ENCODE results near the gene ADAMTSL3.

Gene ADAMTSL3

GRCh38 chr15:83887404-83887803, 233.5 kb downstream of the ADAMTSL3 start:
- no peak for DNase-seq (ENCODE audit: low spot score)

DNA sequence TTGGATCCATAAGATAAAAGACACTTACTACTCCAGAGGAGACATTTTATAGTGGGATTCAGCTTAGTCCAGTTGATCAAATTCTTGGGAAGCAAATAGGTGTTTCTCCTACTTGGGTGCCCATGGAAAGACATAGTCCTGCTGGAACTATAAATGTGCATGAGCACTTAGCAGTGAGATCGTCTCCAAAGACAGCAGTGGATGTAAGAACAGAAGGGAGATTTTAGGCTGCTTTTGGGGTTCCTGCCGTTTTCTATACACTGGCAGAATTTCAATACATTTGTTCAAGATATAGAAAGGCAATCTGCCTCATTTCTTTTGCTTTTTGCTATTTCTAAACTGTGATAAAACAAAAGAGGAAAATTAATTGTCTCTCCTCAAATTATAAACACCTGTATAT, 234.0 kb downstream of the ADAMTSL3 start:
- DNase-seq (ENCODE audit: low spot score) = no peak

DNA sequence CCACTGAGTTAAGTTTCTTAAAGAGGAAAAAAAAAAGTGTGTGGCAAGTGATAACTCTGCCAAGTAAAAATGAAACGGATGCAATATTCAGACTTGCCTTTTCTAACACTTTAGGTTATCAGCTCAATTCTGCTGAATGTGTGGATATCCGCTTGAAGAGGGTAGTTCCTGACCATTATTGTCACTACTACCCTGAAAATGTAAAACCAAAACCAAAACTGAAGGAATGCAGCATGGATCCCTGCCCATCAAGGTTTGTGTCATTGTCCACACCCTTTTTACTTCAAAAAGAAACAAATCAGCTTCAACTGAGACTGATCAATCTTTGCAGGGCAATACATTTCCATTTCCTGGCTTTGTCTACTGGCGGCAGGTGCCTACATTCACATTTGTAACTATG, 236.1 kb downstream of the ADAMTSL3 start:
- no peak for DNase-seq (ENCODE audit: low spot score)

- DNase-seq (ENCODE audit: low spot score) = no peak
These were observed 236.7 kb downstream of the ADAMTSL3 start for GRCh38 chr15:83890587-83890986.

- no peak for DNase-seq (ENCODE audit: low spot score)
These were observed 238.6 kb downstream of the ADAMTSL3 start for GRCh38 chr15:83892498-83892897.

- DNase-seq (ENCODE audit: low spot score) = no peak
These were observed 239.4 kb downstream of the ADAMTSL3 start for GRCh38 chr15:83893308-83893707.

DNA sequence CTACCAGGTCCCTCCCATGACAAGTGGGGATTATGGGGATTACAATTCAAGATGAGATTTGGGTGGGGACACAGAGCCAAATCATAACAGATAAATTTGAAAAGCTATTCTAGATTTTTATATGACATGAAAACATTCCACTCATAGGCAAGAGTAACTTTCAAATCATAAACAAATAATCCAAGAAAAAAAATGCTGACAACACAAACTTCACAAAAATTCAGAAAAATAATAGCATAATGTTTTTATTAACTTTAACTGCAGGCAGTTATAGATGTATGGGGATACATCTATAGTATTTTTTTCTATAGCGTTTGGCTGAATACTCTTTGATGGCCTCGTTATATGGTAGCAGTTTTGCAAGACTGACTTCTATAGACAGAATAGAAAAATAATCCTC, 243.1 kb downstream of the ADAMTSL3 start:
- DNase-seq (ENCODE audit: low spot score) = no peak

DNA sequence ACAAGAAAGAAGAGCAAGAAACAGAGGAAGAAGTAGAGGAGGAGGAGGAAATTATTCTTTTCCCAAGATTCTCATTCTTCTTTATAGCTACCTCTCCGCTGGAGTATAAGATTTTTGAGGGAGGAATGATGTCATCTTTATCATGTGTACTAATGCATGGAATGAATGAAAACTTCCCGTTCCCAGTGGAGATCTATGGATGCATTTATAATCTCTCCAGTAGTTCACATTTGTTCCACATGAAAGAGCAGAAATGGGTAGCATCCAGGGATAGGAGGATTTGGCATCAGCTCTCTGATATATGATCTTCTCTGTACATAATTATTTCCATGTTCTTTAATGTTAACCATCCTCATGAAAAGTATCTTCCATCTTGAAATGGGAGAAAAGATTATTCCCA, 244.4 kb downstream of the ADAMTSL3 start:
- DNase-seq (ENCODE audit: low spot score) = no peak

GRCh38 chr15:83899670-83900069, 245.7 kb downstream of the ADAMTSL3 start:
- DNase-seq (ENCODE audit: low spot score) = no peak

GRCh38 chr15:83904107-83905040, 250.5 kb downstream of the ADAMTSL3 start:
- no peak for DNase-seq (ENCODE audit: low spot score)

GRCh38 chr15:83905556-83906273, 251.8 kb downstream of the ADAMTSL3 start:
- DNase-seq (ENCODE audit: low spot score) = no peak

GRCh38 chr15:83911345-83911744, 257.4 kb downstream of the ADAMTSL3 start:
- DNase-seq (ENCODE audit: low spot score) = no peak

GRCh38 chr15:83912343-83912742, 258.4 kb downstream of the ADAMTSL3 start:
- no peak for DNase-seq (ENCODE audit: low spot score)

- DNase-seq (ENCODE audit: low spot score) = no peak
These were observed 259.2 kb downstream of the ADAMTSL3 start for GRCh38 chr15:83913034-83913632.

DNA sequence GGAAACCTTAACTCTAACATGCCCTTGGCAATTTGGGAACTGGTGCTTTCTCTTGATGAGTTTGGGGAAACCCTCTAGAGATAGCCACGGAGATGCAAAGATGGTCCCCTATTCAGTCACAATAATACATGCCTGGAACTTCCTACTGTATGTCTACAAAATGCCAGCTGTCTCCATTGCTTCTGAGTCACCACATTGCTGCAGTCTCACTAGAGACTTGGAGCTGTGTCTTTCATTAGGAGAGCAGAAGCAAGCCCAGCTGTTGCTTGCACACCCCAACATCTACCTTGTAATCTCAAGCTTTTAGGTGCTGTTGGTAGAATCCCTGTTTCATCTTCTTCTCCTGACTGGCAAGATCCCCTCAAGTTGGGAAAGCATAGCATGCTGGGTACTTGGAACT, 261.0 kb downstream of the ADAMTSL3 start:
- DNase-seq (ENCODE audit: low spot score) = no peak

DNA sequence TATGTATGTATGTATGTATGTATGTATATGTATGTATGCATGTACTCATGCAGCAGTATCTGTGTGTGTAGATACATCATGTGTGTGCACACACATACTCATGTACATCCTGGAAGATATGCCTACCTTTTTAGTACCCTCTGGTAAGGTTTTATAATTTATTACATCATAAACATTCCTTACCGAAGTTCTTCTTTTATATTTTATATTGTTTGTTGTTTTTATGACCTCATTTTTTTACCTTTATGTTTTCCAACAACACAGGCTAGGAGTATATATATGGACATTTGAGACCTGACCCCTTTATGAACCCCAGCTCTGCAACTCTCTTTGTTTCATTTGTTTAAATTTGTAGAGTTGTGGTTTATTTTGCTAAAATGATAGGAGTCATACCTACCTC, 263.5 kb downstream of the ADAMTSL3 start:
- DNase-seq (ENCODE audit: low spot score) = no peak

DNA sequence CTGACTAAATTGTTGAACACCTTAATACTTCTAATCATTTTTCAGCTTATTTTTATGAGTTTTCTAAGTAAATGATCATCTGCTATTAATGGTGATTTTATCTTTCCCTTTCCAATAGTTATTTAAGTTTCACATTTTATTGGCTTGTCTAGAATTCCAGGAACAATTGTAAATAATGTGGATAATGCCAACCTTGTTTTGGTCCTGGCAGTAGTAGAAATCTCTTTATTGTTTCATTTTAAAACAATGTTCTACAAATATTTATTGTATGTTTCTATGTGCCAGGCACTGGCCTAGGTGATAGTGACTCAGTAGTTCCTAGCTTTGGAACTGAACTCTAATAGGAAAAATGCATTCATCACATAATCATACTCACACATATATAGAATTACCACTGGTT, 264.1 kb downstream of the ADAMTSL3 start:
- no peak for DNase-seq (ENCODE audit: low spot score)

GRCh38 chr15:83919319-83919830, 265.5 kb downstream of the ADAMTSL3 start:
- no peak for DNase-seq (ENCODE audit: low spot score)

DNA sequence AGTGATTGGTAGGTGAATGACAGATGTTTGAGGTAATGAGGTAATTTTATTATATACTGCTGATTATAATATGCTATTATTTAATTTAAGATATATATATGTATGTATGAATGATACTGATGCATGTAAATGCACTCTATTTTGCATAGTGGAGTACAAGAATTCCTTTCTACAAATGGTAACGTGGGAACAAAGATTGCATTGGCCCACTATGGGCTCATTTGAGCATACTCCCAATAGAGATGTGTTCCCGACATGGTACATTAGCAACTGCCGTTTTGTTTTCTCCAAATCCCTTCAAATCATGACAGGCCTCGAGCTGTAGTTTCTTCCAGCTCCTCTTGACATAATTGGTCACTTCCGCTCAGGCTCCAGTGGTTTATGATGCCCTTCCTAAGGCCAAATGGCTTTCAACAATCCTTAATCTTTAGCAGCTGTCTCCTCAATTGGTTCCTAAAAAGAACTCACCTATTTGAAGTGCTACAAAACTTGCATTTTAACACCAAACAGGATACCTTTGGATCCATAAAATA, 266.1 kb downstream of the ADAMTSL3 start:
- DNase-seq (ENCODE audit: low spot score) = no peak

DNA sequence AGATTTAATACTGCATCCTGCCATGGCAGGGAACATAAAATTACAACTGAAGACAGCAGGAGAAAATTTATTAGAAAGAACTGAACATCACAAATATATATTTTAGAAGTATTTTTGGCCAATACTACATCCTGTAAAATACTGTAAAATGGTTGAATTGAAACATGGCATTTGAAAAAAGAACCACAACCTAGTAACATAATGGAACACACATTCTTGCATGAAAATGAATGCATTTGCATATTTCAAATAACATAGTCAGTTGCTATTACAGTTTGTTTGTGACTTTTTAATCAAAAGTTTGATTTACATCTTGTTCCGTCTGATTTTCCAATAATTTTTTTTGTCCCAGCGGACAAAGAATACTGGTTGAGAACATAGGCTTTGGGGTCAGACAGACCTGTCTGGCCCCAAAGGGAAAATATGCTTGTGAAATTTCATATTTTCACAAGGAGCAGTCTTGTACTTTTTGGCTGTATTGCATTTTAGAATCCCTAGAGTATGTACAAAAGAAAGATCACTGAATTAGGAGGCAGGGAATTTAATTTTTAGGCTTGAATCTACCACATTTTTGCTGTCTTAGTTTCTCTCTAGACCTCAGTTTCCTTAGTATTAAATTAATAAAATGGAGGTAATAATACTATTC, 268.8 kb downstream of the ADAMTSL3 start:
- DNase-seq (ENCODE audit: low spot score) = no peak

GRCh38 chr15:83926116-83926515, 272.2 kb downstream of the ADAMTSL3 start:
- no peak for DNase-seq (ENCODE audit: low spot score)
